IMR-90 (cell line): Measurements from ENCODE around the gene GAPT. TPM values are rescaled to one million over a fixed set of nuclear protein-coding genes. Genes with fewer than 3 reads are reported as not detected.

ENCODE experiments used
- ATAC-seq: fragments of 200-7000 bp; cut with Tn5 transposase; 2 replicates; pipeline ENCODE4 v1.9.1; 2020; ENCODE audit warnings: low read depth, mild to moderate bottlenecking, moderate library complexity
- BruUV-seq: library from RNA; stranded (reverse); fragments of 400-500 nt; replicated peaks from 2 replicates; lab custom pipeline; 2021; lab: Mats Ljungman, UMichigan
- CTCF ChIA-PET: fragments of 300-600 bp; formaldehyde crosslinking; extraction: SDS; loops from one replicate; lab custom pipeline; 2021; ENCODE audit warnings: antibody characterized with exemption; lab: Yijun Ruan, JAX
- POLR2A ChIA-PET: fragments of 300-600 bp; sonication (Branson Sonifier 250); formaldehyde crosslinking; loops from one replicate; lab custom pipeline; 2022; ENCODE audit warnings: antibody characterized with exemption; ENCODE audit not compliant: unreplicated experiment; lab: Charles Lee
- DNase-seq: peaks from one replicate; pipeline ENCODE4 v3.0.0; 2013
- H2AFZ ChIP-seq: replicated peaks from 2 replicates; pipeline ENCODE3; 2013; ENCODE audit warnings: low read length, mild to moderate bottlenecking; ENCODE audit not compliant: poor library complexity
- H2AK5ac ChIP-seq: 2 replicates; pipeline ENCODE4 v1.6.1; 2013; ENCODE audit warnings: low read depth, low read length, inconsistent platforms
- H2AK9ac ChIP-seq: replicated peaks from 2 replicates; pipeline ENCODE3; 2013; ENCODE audit warnings: mild to moderate bottlenecking, low read depth, low read length, moderate library complexity; ENCODE audit not compliant: poor library complexity
- H2BK120ac ChIP-seq: 2 replicates; pipeline ENCODE4 v1.6.1; 2013; ENCODE audit warnings: low read depth, low read length, inconsistent platforms
- H2BK15ac ChIP-seq: 3 replicates; pipeline ENCODE4 v1.6.1; 2013; ENCODE audit warnings: low read depth, low read length, inconsistent platforms
- H2BK20ac ChIP-seq: 2 replicates; pipeline ENCODE4 v1.6.1; 2013; ENCODE audit warnings: low read depth, mild to moderate bottlenecking, inconsistent platforms, low read length, moderate library complexity
- H2BK5ac ChIP-seq: 2 replicates; pipeline ENCODE4 v1.6.1; 2013; ENCODE audit warnings: mild to moderate bottlenecking, low read depth, low read length, inconsistent platforms; ENCODE audit not compliant: poor library complexity, severe bottlenecking
- H3K14ac ChIP-seq: replicated peaks from 2 replicates; pipeline ENCODE4 v1.6.1; 2013; ENCODE audit warnings: low read depth, low read length, inconsistent platforms
- H3K18ac ChIP-seq: 2 replicates; pipeline ENCODE4 v1.6.1; 2013; ENCODE audit warnings: low read depth, low read length, control low read depth
- H3K23ac ChIP-seq: 2 replicates; pipeline ENCODE4 v1.6.1; 2013; ENCODE audit warnings: low read depth, low read length, inconsistent platforms
- H3K27ac ChIP-seq: 2 replicates; pipeline ENCODE4 v1.5.1; 2013; ENCODE audit warnings: mild to moderate bottlenecking, control low read depth, low read length; ENCODE audit not compliant: insufficient read depth
- H3K27me3 ChIP-seq: 2 replicates; pipeline ENCODE4 v1.6.1; 2013; ENCODE audit warnings: low read length; ENCODE audit not compliant: control insufficient read depth, insufficient read depth
- H3K36me3 ChIP-seq: 2 replicates; pipeline ENCODE4 v1.6.1; 2013; ENCODE audit warnings: low read length, mixed read lengths; ENCODE audit not compliant: control insufficient read depth, insufficient read depth
- H3K4ac ChIP-seq: 2 replicates; pipeline ENCODE4 v1.6.1; 2013; ENCODE audit warnings: low read depth, low read length, inconsistent platforms
- H3K4me1 ChIP-seq: 2 replicates; pipeline ENCODE4 v1.6.1; 2013; ENCODE audit warnings: low read length, mixed read lengths; ENCODE audit not compliant: control insufficient read depth, insufficient read depth
- H3K4me2 ChIP-seq: 2 replicates; pipeline ENCODE4 v1.6.1; 2013; ENCODE audit warnings: low read depth, mild to moderate bottlenecking, control low read depth, low read length, moderate library complexity
- H3K4me3 ChIP-seq: 2 replicates; pipeline ENCODE4 v1.5.1; 2013; ENCODE audit warnings: low read depth, mild to moderate bottlenecking, control low read depth, low read length, moderate library complexity; ENCODE audit not compliant: insufficient read depth
- H3K56ac ChIP-seq: 2 replicates; pipeline ENCODE4 v1.6.1; 2013; ENCODE audit warnings: low read length, inconsistent platforms; ENCODE audit not compliant: insufficient read depth; ENCODE audit errors: extremely low read depth
- H3K79me1 ChIP-seq, 2 experiments: 2 replicates each; pipeline ENCODE4 v1.6.1; 2013; ENCODE audit warnings: low read length in 2 of 2, inconsistent platforms in 1 of 2, low read depth in 1 of 2
- H3K9ac ChIP-seq: 2 replicates; pipeline ENCODE4 v1.6.1; 2013; ENCODE audit warnings: low read depth, low read length, control low read depth
- H3K9me1 ChIP-seq: 2 replicates; pipeline ENCODE4 v1.6.1; 2013; ENCODE audit warnings: low read length, inconsistent platforms; ENCODE audit not compliant: insufficient read depth
- H3K9me3 ChIP-seq: 2 replicates; pipeline ENCODE4 v1.6.1; 2013; ENCODE audit warnings: low read length; ENCODE audit not compliant: control insufficient read depth, insufficient read depth
- H4K20me1 ChIP-seq: 2 replicates; pipeline ENCODE4 v1.6.1; 2013; ENCODE audit warnings: low read length, inconsistent platforms; ENCODE audit not compliant: insufficient read depth
- H4K5ac ChIP-seq: 2 replicates; pipeline ENCODE4 v1.6.1; 2013; ENCODE audit warnings: mild to moderate bottlenecking, low read depth, low read length, control low read depth
- H4K8ac ChIP-seq, 2 experiments: 2 replicates each; pipeline ENCODE4 v1.6.1; 2013; ENCODE audit warnings: low read depth in 2 of 2, low read length in 2 of 2, control low read depth in 1 of 2, inconsistent platforms in 1 of 2
- H4K91ac ChIP-seq: 2 replicates; pipeline ENCODE4 v1.6.1; 2013; ENCODE audit warnings: low read depth, low read length, inconsistent platforms; ENCODE audit not compliant: insufficient read depth
- BHLHE40 ChIP-seq: fragments of 150-350 bp; IDR thresholded peaks from 2 replicates; pipeline ENCODE4 v1.6.1; 2016; ENCODE audit warnings: mild to moderate bottlenecking, low read depth, low read length
- CHD1 ChIP-seq: IDR thresholded peaks from 2 replicates; pipeline ENCODE4 v1.6.1; 2012; ENCODE audit warnings: low read depth, low read length, improper control_type of control experiment
- MAZ ChIP-seq: IDR thresholded peaks from 2 replicates; pipeline ENCODE4 v1.6.1; 2012; ENCODE audit warnings: low read depth, mild to moderate bottlenecking, low read length, improper control_type of control experiment, moderate library complexity, borderline replicate concordance
- MXI1 ChIP-seq: IDR thresholded peaks from 2 replicates; pipeline ENCODE4 v1.6.1; 2012; ENCODE audit warnings: low read depth, mild to moderate bottlenecking, low read length, moderate library complexity, borderline replicate concordance
- NFE2L2 ChIP-seq: fragments of 150-350 bp; IDR thresholded peaks from 2 replicates; pipeline ENCODE4 v1.6.1; 2016; ENCODE audit warnings: low read depth, mild to moderate bottlenecking, low read length
- POLR2A ChIP-seq: IDR thresholded peaks from 2 replicates; pipeline ENCODE4 v1.6.1; 2012; ENCODE audit warnings: mild to moderate bottlenecking, low read depth, low read length
- RCOR1 ChIP-seq: IDR thresholded peaks from 2 replicates; pipeline ENCODE4 v1.6.1; 2012; ENCODE audit warnings: mild to moderate bottlenecking, low read length, improper control_type of control experiment; ENCODE audit not compliant: insufficient replicate concordance
- SMC3 ChIP-seq: fragments of 150-350 bp; IDR thresholded peaks from 2 replicates; pipeline ENCODE4 v1.6.1; 2016; ENCODE audit warnings: low read depth, mild to moderate bottlenecking, antibody characterized with exemption, low read length, moderate library complexity
- WGBS, 2 experiments: methylation state at CpG; one replicate each; pipeline versions ENCODE4 v1.1.5 to v1.1.7; 2013; ENCODE audit warnings: missing lambda C conversion rate in 2 of 2; ENCODE audit not compliant: insufficient read length in 1 of 2; ENCODE audit errors: extremely low coverage in 2 of 2; 5-methylcytosine and 5-hydroxymethylcytosine counted together
- dilution Hi-C: fragments of 300-500 bp; cut with HindIII; formaldehyde crosslinking; loops from one replicate; pipeline ENCODE4 v1.14.3; 2018; ENCODE audit warnings: low sequenced_read_pairs; ENCODE audit not compliant: unreplicated experiment
- in situ Hi-C: fragments of 300-500 bp; cut with MboI; formaldehyde crosslinking; loops from 3 replicates; pipeline ENCODE4 v1.14.3; 2019; ENCODE audit warnings: low sequenced_read_pairs, inconsistent platforms, mixed read lengths
- intact Hi-C: fragments of 100-400 bp; cut with micrococcal nuclease; formaldehyde crosslinking; loops from 2 replicates; pipeline ENCODE4 v1.10.0; 2022
- polyA plus RNA-seq, 3 experiments: library from polyadenylated mRNA; depleted of rRNA; stranded (reverse); fragments of >200 nt; gene quantifications; 2 replicates each; pipeline ENCODE4 v1.2.3, GENCODE V29; 2012; ENCODE audit warnings: low replicate concordance in 1 of 3
- total RNA-seq: library from RNA; depleted of rRNA; stranded (reverse); fragments of >200 nt; gene quantifications from 2 replicates; pipeline ENCODE4 v1.2.3, GENCODE V29; 2012
- TF ChIP-seq, protein P1 (sequence below): fragments of 150-350 bp; IDR thresholded peaks from 2 replicates; pipeline ENCODE4 v1.6.1; 2016; ENCODE audit warnings: low read depth, mild to moderate bottlenecking, low read length, moderate library complexity, borderline replicate concordance
- TF ChIP-seq, protein P2 (sequence below): conservative IDR thresholded peaks from 2 replicates; pipeline ENCODE4 v1.5.1; 2012; ENCODE audit warnings: mild to moderate bottlenecking, low read depth, low read length, improper control_type of control experiment

The GAPT gene
- total and polyA plus RNA-seq, 2 of the 4 experiments (the other 2 are of a cell fraction), result not detected

DNA sequence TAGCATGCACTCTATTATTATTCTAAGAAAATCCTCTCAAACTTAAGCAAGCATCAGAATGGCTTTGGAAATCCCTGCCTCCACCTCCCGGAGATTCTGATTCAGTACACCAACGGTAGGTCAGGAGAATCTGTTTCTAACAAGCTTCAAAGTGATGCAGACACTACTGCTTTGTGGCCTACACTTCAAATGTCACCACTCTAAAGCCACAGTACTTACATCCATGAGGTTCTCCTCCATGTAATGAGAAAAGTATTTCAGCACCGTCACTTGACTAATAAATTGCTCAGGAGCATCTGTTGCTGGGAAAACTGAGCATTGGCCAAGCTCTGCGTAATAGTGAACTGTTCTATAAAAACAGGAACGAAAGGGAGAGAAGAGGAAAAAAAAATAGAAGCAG is 36.2 kb upstream of the GAPT start:
- peak overlapping the region; percentile 35; the same call in 1 of the 2 replicates for H3K9ac ChIP-seq
- H2BK120ac ChIP-seq, result no peak overlapping the region
- DNase-seq (peak; percentile 55), ATAC-seq (no peak)
- TF ChIP-seq MAZ (no peak), MXI1 (no peak), POLR2A (no peak), NFE2L2 (no peak), RCOR1 (no peak), BHLHE40 (no peak), CHD1 (no peak), SMC3 (no peak)
- TF ChIP-seq, protein P1, sequence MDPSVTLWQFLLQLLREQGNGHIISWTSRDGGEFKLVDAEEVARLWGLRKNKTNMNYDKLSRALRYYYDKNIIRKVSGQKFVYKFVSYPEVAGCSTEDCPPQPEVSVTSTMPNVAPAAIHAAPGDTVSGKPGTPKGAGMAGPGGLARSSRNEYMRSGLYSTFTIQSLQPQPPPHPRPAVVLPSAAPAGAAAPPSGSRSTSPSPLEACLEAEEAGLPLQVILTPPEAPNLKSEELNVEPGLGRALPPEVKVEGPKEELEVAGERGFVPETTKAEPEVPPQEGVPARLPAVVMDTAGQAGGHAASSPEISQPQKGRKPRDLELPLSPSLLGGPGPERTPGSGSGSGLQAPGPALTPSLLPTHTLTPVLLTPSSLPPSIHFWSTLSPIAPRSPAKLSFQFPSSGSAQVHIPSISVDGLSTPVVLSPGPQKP, result no peak
- TF ChIP-seq, protein P2, sequence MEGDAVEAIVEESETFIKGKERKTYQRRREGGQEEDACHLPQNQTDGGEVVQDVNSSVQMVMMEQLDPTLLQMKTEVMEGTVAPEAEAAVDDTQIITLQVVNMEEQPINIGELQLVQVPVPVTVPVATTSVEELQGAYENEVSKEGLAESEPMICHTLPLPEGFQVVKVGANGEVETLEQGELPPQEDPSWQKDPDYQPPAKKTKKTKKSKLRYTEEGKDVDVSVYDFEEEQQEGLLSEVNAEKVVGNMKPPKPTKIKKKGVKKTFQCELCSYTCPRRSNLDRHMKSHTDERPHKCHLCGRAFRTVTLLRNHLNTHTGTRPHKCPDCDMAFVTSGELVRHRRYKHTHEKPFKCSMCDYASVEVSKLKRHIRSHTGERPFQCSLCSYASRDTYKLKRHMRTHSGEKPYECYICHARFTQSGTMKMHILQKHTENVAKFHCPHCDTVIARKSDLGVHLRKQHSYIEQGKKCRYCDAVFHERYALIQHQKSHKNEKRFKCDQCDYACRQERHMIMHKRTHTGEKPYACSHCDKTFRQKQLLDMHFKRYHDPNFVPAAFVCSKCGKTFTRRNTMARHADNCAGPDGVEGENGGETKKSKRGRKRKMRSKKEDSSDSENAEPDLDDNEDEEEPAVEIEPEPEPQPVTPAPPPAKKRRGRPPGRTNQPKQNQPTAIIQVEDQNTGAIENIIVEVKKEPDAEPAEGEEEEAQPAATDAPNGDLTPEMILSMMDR, result no peak
- peaks cover 63% of the 10 kb centered on the region for H4K20me1 ChIP-seq
- H3K18ac ChIP-seq, result no peak overlapping the region
- peak overlapping the region; percentile 69; the same call in 1 of the 2 replicates for H3K4me2 ChIP-seq
- H3K4me3 ChIP-seq, result no peak overlapping the region; the same call in 1 of the 2 replicates
- H2AK5ac ChIP-seq, result no peak overlapping the region
- intact Hi-C loops (loop anchor here (5.0 kb wide), 4 partner anchors 133 to 393 kb away; no protein-coding TSS in a partner anchor), dilution Hi-C loops (no loop called here), in situ Hi-C loops (loop anchor here (5.0 to 25.0 kb wide), 3 partner anchors 673 to 1543 kb away; partner anchors contain the start of gene SETD9)
- no peak overlapping the region for H4K5ac ChIP-seq
- peaks cover 25 to 44% of the 10 kb centered on the region in 2 experiments for H3K79me1 ChIP-seq
- no peak overlapping the region for H2AFZ ChIP-seq
- peaks cover 5% of the 10 kb centered on the region; the same call in 1 of the 2 replicates for H3K9me1 ChIP-seq
- no peak overlapping the region for H3K23ac ChIP-seq
- H3K27ac ChIP-seq, result no peak overlapping the region
- H3K56ac ChIP-seq, result no peak overlapping the region
- H2AK9ac ChIP-seq, result no peak overlapping the region
- no peak overlapping the region for H4K91ac ChIP-seq
- no TSS peak for BruUV-seq
- POLR2A ChIA-PET, result interaction anchor here (1.6 kb wide), 1 partner anchor 567 kb away, joined by 5 read pairs; no protein-coding TSS in a partner anchor
- no peak overlapping the region for H2BK20ac ChIP-seq
- no peak overlapping the region for H2BK5ac ChIP-seq
- H3K9me3 ChIP-seq, result no peaks in the 10 kb centered on the region
- H3K27me3 ChIP-seq, result no peaks in the 10 kb centered on the region
- 50% methylated on average over 3 of the region's 5 CpGs; no CpG with 5 or more reads in 1 of the 2 experiments for WGBS, 2 experiments
- CTCF ChIA-PET, result no interaction called here
- no peak overlapping the region for H3K4ac ChIP-seq
- H4K8ac ChIP-seq, result no peak overlapping the region
- peaks cover 2% of the 10 kb centered on the region; the same call in 1 of the 2 replicates for H3K4me1 ChIP-seq
- peak overlapping the region; percentile 18; the same call in 1 of the 2 replicates for H3K14ac ChIP-seq
- peaks cover 58% of the 10 kb centered on the region for H3K36me3 ChIP-seq
- H2BK15ac ChIP-seq, result no peak overlapping the region
